ENCODE data around the gene AQP2.

GRCh38 chr12:49946086-49946485 lies 4.5 kb upstream of the AQP2 start:
- no peak for TF ChIP-seq CTCF (IDR thresholded peaks at IDR 0.05)
- no peak for TF ChIP-seq POLR2A (IDR thresholded peaks at IDR 0.05)

All from uterus (tissue), 2 donors.